HepG2 (cell line): ENCODE data around the gene FAM89B. TPM values are rescaled to one million over a fixed set of nuclear protein-coding genes. Genes with fewer than 3 reads are reported as not detected.
A peak's percentile ranks its signal among the peaks of the same experiment; 100 is the strongest.

ENCODE experiments used
- AGO1 ChIP-seq: fragments of 200-400 bp; formaldehyde crosslinking; IDR thresholded peaks from 2 replicates; pipeline ENCODE4 v1.6.1; 2017; ENCODE audit warnings: mild to moderate bottlenecking, low read depth, low read length, moderate library complexity; ENCODE audit not compliant: poor library complexity, severe bottlenecking
- DMAP1 ChIP-seq: IDR thresholded peaks from 2 replicates; pipeline ENCODE4 v1.6.1; 2016
- HOXD1 ChIP-seq: sonication (generic); formaldehyde crosslinking; IDR thresholded peaks from 2 replicates; pipeline ENCODE4 v1.5.0; 2020; ENCODE audit warnings: missing genetic modification reagents
- IKZF1 ChIP-seq: fragments of 450-650 bp; IDR thresholded peaks from 2 replicates; pipeline ENCODE4 v1.7.1; 2016
- JUN ChIP-seq: sonication (generic); formaldehyde crosslinking; IDR thresholded peaks from 2 replicates; pipeline ENCODE4 v1.4.0; 2020; ENCODE audit warnings: mild to moderate bottlenecking, missing genetic modification reagents
- KMT2B ChIP-seq: IDR thresholded peaks from 2 replicates; pipeline ENCODE4 v1.6.1; 2016; ENCODE audit warnings: missing genetic modification reagents, missing compliant biosample characterization
- MTA3 ChIP-seq: sonication (generic); formaldehyde crosslinking; IDR thresholded peaks from 2 replicates; pipeline ENCODE4 v1.4.0; 2020; ENCODE audit warnings: missing genetic modification reagents
- MYNN ChIP-seq: sonication (generic); formaldehyde crosslinking; IDR thresholded peaks from 2 replicates; pipeline ENCODE4 v1.4.0; 2020; ENCODE audit warnings: mild to moderate bottlenecking, low read depth, missing genetic modification reagents
- NONO ChIP-seq, 2 experiments: fragments of 450-650 bp in 1 of 2; sonication (generic) in 1 of 2; formaldehyde crosslinking in 1 of 2; IDR thresholded peaks in 1 of 2; conservative IDR thresholded peaks in 1 of 2; 2 replicates each; pipeline versions ENCODE4 v1.6.1 to v1.8.0; 2017 to 2022; ENCODE audit warnings: mild to moderate bottlenecking in 1 of 2, missing genetic modification reagents in 1 of 2, moderate library complexity in 1 of 2
- YY1 ChIP-seq: IDR thresholded peaks from 2 replicates; pipeline ENCODE4 v1.6.1; 2011; ENCODE audit warnings: low read length, low read depth, moderate library complexity, mild to moderate bottlenecking; ENCODE audit not compliant: insufficient read depth, insufficient replicate concordance
- ZIK1 ChIP-seq: sonication (generic); formaldehyde crosslinking; IDR thresholded peaks from 2 replicates; pipeline ENCODE4 v1.5.0; 2020; ENCODE audit warnings: mild to moderate bottlenecking, low read depth, missing genetic modification reagents, borderline replicate concordance
- ZNF256 ChIP-seq: sonication (generic); formaldehyde crosslinking; conservative IDR thresholded peaks from 2 replicates; pipeline ENCODE4 v1.4.0; 2020; ENCODE audit warnings: missing genetic modification reagents
- ZNF383 ChIP-seq: sonication (generic); formaldehyde crosslinking; IDR thresholded peaks from 2 replicates; pipeline ENCODE4 v1.4.0; 2020; ENCODE audit warnings: missing genetic modification reagents, mild to moderate bottlenecking, borderline replicate concordance
- ZNF619 ChIP-seq: sonication (generic); formaldehyde crosslinking; IDR thresholded peaks from 2 replicates; pipeline ENCODE4 v1.4.0; 2020; ENCODE audit warnings: mild to moderate bottlenecking, missing genetic modification reagents
- ZNF678 ChIP-seq: sonication (generic); formaldehyde crosslinking; IDR thresholded peaks from 2 replicates; pipeline ENCODE4 v1.4.0; 2020; ENCODE audit warnings: mild to moderate bottlenecking, missing genetic modification reagents
- ZNF788 ChIP-seq: sonication (generic); formaldehyde crosslinking; IDR thresholded peaks from 2 replicates; pipeline ENCODE4 v1.5.0; 2020; ENCODE audit warnings: mild to moderate bottlenecking, missing genetic modification reagents, borderline replicate concordance
- polyA plus RNA-seq, 8 experiments: library from polyadenylated mRNA; depleted of rRNA in 3 of 8; stranded (reverse) in 7 of 8; unstranded in 1 of 8; fragments of >200 nt; fragmentation: Illumina TruSeq in 4 of 8; extraction: Trizol in 4 of 8; gene quantifications; 2 replicates each; pipeline versions ENCODE4 v1.2.1 to v1.2.3, GENCODE V29; 2011 to 2016; ENCODE audit warnings: low read depth in 4 of 8, missing spikeins in 1 of 8, mixed read lengths in 1 of 8; ENCODE audit not compliant: insufficient read depth in 1 of 8
- total RNA-seq, 5 experiments: library from RNA; depleted of rRNA; stranded (reverse); fragments of >200 nt; fragmentation: Illumina TruSeq; extraction: Trizol; gene quantifications; 2 replicates each; pipeline ENCODE4 v1.2.3, GENCODE V29; 2016; ENCODE audit warnings: low read depth in 1 of 5
- TF ChIP-seq, protein P1 (sequence below): sonication (generic); formaldehyde crosslinking; IDR thresholded peaks from 2 replicates; pipeline ENCODE4 v1.5.1; 2020; ENCODE audit warnings: missing genetic modification reagents, mild to moderate bottlenecking, borderline replicate concordance
- TF ChIP-seq, protein P2 (sequence below): sonication (generic); formaldehyde crosslinking; IDR thresholded peaks from 2 replicates; pipeline ENCODE4 v1.5.1; 2020; ENCODE audit warnings: missing genetic modification reagents, mild to moderate bottlenecking, borderline replicate concordance
- TF ChIP-seq, protein P3 (sequence below): IDR thresholded peaks from 2 replicates; pipeline ENCODE4 v1.6.1; 2016; ENCODE audit warnings: missing genetic modification reagents, missing compliant biosample characterization
- TF ChIP-seq, protein P4 (sequence below): sonication (generic); formaldehyde crosslinking; IDR thresholded peaks from 2 replicates; pipeline ENCODE4 v1.5.0; 2020; ENCODE audit warnings: mild to moderate bottlenecking, missing genetic modification reagents, borderline replicate concordance
- TF ChIP-seq, protein P5 (sequence below): sonication (generic); formaldehyde crosslinking; conservative IDR thresholded peaks from 2 replicates; pipeline ENCODE4 v1.8.0; 2022; ENCODE audit warnings: missing genetic modification reagents

FAM89B gene
- total and polyA plus RNA-seq, 2 of the 13 experiments (the other 11 are each of a cell fraction or from before 2014, with no cell fraction given): 5.7 to 8.0 TPM

DNA sequence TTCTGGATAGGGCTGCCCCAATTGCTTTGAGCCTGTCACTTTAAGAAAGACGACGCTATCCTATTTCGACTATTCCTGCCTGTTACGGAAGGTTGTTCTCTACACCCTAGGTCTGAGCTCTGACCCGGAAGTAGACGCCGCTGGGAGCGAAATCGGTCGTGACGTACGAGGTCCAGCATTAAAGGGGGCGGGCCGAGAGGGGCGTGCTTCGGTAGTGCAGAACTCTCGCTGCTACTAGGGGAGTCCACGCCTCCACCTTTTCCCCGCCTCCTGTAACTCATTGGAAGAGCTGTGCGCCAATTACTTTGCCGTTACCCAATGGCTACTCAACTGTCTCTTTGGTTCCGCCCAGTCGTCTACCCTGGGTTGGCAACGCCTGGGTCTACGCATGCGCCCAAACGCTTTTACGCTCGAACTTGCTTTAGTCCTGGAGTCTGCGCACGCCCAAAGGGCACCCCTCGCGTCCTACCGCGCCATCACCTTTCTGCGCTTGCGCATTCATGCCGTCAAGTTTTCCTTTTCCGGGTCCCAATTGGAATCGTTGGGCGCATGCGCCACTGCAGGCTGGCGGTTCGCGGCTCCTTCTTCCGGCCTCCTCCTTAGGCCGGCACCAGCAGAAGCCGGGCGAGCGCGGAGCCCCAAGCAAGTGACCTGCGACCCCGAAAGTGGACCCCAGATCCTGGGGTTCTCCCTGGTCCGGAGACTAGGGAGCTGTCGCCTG is 43.1 kb downstream of the FAM89B start, which contains the start of gene PCNX3 (continued):
- TF ChIP-seq DMAP1 (CRISPR knock-in tag): 0 out of 2 replicates have a peak, but pooled peaks have one; percentile 53
- TF ChIP-seq, protein P1, sequence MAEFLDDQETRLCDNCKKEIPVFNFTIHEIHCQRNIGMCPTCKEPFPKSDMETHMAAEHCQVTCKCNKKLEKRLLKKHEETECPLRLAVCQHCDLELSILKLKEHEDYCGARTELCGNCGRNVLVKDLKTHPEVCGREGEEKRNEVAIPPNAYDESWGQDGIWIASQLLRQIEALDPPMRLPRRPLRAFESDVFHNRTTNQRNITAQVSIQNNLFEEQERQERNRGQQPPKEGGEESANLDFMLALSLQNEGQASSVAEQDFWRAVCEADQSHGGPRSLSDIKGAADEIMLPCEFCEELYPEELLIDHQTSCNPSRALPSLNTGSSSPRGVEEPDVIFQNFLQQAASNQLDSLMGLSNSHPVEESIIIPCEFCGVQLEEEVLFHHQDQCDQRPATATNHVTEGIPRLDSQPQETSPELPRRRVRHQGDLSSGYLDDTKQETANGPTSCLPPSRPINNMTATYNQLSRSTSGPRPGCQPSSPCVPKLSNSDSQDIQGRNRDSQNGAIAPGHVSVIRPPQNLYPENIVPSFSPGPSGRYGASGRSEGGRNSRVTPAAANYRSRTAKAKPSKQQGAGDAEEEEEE: no peak
- TF ChIP-seq, protein P2, sequence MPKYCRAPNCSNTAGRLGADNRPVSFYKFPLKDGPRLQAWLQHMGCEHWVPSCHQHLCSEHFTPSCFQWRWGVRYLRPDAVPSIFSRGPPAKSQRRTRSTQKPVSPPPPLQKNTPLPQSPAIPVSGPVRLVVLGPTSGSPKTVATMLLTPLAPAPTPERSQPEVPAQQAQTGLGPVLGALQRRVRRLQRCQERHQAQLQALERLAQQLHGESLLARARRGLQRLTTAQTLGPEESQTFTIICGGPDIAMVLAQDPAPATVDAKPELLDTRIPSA (CRISPR knock-in tag): no peak
- no peak for TF ChIP-seq ZIK1 (CRISPR knock-in tag)
- TF ChIP-seq MYNN: no peak
- TF ChIP-seq, protein P3, sequence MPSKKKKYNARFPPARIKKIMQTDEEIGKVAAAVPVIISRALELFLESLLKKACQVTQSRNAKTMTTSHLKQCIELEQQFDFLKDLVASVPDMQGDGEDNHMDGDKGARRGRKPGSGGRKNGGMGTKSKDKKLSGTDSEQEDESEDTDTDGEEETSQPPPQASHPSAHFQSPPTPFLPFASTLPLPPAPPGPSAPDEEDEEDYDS (CRISPR knock-in tag): peak; percentile 83
- no peak for TF ChIP-seq ZNF256 (CRISPR knock-in tag)
- peak; percentile 73 for TF ChIP-seq YY1
- no peak for TF ChIP-seq ZNF383 (CRISPR knock-in tag)
- peak; percentile 84; the same call in 1 of the 2 replicates for TF ChIP-seq ZNF788
- TF ChIP-seq, protein P4, sequence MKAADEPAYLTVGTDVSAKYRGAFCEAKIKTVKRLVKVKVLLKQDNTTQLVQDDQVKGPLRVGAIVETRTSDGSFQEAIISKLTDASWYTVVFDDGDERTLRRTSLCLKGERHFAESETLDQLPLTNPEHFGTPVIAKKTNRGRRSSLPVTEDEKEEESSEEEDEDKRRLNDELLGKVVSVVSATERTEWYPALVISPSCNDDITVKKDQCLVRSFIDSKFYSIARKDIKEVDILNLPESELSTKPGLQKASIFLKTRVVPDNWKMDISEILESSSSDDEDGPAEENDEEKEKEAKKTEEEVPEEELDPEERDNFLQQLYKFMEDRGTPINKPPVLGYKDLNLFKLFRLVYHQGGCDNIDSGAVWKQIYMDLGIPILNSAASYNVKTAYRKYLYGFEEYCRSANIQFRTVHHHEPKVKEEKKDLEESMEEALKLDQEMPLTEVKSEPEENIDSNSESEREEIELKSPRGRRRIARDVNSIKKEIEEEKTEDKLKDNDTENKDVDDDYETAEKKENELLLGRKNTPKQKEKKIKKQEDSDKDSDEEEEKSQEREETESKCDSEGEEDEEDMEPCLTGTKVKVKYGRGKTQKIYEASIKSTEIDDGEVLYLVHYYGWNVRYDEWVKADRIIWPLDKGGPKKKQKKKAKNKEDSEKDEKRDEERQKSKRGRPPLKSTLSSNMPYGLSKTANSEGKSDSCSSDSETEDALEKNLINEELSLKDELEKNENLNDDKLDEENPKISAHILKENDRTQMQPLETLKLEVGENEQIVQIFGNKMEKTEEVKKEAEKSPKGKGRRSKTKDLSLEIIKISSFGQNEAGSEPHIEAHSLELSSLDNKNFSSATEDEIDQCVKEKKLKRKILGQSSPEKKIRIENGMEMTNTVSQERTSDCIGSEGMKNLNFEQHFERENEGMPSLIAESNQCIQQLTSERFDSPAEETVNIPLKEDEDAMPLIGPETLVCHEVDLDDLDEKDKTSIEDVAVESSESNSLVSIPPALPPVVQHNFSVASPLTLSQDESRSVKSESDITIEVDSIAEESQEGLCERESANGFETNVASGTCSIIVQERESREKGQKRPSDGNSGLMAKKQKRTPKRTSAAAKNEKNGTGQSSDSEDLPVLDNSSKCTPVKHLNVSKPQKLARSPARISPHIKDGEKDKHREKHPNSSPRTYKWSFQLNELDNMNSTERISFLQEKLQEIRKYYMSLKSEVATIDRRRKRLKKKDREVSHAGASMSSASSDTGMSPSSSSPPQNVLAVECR (CRISPR knock-in tag): peak; percentile 85
- TF ChIP-seq, protein P5, sequence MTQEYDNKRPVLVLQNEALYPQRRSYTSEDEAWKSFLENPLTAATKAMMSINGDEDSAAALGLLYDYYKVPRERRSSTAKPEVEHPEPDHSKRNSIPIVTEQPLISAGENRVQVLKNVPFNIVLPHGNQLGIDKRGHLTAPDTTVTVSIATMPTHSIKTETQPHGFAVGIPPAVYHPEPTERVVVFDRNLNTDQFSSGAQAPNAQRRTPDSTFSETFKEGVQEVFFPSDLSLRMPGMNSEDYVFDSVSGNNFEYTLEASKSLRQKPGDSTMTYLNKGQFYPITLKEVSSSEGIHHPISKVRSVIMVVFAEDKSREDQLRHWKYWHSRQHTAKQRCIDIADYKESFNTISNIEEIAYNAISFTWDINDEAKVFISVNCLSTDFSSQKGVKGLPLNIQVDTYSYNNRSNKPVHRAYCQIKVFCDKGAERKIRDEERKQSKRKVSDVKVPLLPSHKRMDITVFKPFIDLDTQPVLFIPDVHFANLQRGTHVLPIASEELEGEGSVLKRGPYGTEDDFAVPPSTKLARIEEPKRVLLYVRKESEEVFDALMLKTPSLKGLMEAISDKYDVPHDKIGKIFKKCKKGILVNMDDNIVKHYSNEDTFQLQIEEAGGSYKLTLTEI (CRISPR knock-in tag): no peak
- TF ChIP-seq ZNF678 (CRISPR knock-in tag): no peak
- no peak for TF ChIP-seq KMT2B
- no peak for TF ChIP-seq AGO1
- no peak for TF ChIP-seq NONO (IDR thresholded peaks at IDR 0.05)
- TF ChIP-seq NONO (CRISPR knock-in tag; conservative IDR thresholded peaks at IDR 0.05): no peak
- 0 out of 2 replicates have a peak, but pooled peaks have one; percentile 38 for TF ChIP-seq JUN (CRISPR knock-in tag)
- no peak for TF ChIP-seq IKZF1
- no peak for TF ChIP-seq MTA3 (CRISPR knock-in tag)
- no peak for TF ChIP-seq ZNF619 (CRISPR knock-in tag)
- TF ChIP-seq HOXD1: no peak
